ENCODE data around the gene CTCF. TPM values are rescaled to one million over a fixed set of nuclear protein-coding genes. Genes with fewer than 3 reads are reported as not detected.

The CTCF gene
- total RNA-seq, 1 experiment from 2014 or later = 33.1 TPM

GRCh38 chr16:67606632-67607031, 44.3 kb downstream of the CTCF start:
- H3K9me3 ChIP-seq (ENCODE audit: control insufficient read depth, insufficient read depth, low read depth, low read length) = no peaks in the 10 kb centered on the region
- no peaks in the 10 kb centered on the region for H3K4me1 ChIP-seq (ENCODE audit: control insufficient read depth, insufficient read depth, low read length)
- TF ChIP-seq, protein P1, sequence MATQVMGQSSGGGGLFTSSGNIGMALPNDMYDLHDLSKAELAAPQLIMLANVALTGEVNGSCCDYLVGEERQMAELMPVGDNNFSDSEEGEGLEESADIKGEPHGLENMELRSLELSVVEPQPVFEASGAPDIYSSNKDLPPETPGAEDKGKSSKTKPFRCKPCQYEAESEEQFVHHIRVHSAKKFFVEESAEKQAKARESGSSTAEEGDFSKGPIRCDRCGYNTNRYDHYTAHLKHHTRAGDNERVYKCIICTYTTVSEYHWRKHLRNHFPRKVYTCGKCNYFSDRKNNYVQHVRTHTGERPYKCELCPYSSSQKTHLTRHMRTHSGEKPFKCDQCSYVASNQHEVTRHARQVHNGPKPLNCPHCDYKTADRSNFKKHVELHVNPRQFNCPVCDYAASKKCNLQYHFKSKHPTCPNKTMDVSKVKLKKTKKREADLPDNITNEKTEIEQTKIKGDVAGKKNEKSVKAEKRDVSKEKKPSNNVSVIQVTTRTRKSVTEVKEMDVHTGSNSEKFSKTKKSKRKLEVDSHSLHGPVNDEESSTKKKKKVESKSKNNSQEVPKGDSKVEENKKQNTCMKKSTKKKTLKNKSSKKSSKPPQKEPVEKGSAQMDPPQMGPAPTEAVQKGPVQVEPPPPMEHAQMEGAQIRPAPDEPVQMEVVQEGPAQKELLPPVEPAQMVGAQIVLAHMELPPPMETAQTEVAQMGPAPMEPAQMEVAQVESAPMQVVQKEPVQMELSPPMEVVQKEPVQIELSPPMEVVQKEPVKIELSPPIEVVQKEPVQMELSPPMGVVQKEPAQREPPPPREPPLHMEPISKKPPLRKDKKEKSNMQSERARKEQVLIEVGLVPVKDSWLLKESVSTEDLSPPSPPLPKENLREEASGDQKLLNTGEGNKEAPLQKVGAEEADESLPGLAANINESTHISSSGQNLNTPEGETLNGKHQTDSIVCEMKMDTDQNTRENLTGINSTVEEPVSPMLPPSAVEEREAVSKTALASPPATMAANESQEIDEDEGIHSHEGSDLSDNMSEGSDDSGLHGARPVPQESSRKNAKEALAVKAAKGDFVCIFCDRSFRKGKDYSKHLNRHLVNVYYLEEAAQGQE (IDR thresholded peaks at IDR 0.05; ENCODE audit: insufficient read depth in 1 of 2, low read depth in 2 of 2, low read length in 1 of 2) = no peak
- TF ChIP-seq, protein P2, sequence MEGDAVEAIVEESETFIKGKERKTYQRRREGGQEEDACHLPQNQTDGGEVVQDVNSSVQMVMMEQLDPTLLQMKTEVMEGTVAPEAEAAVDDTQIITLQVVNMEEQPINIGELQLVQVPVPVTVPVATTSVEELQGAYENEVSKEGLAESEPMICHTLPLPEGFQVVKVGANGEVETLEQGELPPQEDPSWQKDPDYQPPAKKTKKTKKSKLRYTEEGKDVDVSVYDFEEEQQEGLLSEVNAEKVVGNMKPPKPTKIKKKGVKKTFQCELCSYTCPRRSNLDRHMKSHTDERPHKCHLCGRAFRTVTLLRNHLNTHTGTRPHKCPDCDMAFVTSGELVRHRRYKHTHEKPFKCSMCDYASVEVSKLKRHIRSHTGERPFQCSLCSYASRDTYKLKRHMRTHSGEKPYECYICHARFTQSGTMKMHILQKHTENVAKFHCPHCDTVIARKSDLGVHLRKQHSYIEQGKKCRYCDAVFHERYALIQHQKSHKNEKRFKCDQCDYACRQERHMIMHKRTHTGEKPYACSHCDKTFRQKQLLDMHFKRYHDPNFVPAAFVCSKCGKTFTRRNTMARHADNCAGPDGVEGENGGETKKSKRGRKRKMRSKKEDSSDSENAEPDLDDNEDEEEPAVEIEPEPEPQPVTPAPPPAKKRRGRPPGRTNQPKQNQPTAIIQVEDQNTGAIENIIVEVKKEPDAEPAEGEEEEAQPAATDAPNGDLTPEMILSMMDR (IDR thresholded peaks at IDR 0.05) = no peak
- TF ChIP-seq TCF7L2 (IDR thresholded peaks at IDR 0.05; ENCODE audit: low read depth, low read length) (no peak), SIN3A (IDR thresholded peaks at IDR 0.05; ENCODE audit: borderline replicate concordance, insufficient read depth, low read depth, low read length) (no peak), POLR2AphosphoS5 (IDR thresholded peaks at IDR 0.05; ENCODE audit: low read depth, low read length) (no peak)
- in situ Hi-C loops (cut with HindIII; ENCODE audit: low pct_unique_long_range_greater_than_20kb, low sequenced_read_pairs) = no loop called here
- CTCF ChIA-PET = no interaction called here
- intact Hi-C loops (cut with micrococcal nuclease; ENCODE audit: unreplicated experiment) = no loop called here
- DNase-seq (ENCODE audit: low read depth, low spot score) (no peak), ATAC-seq (no peak)
- no peak overlapping the region for H3K4me3 ChIP-seq (ENCODE audit: low read depth in 2 of 2, low read length in 2 of 2)
- H3K36me3 ChIP-seq (ENCODE audit: control insufficient read depth, insufficient read depth, low read length) = peaks cover 3% of the 10 kb centered on the region; the same call in 1 of the 2 replicates
- H3K27me3 ChIP-seq (ENCODE audit: control insufficient read depth, insufficient read depth, low read length) = no peaks in the 10 kb centered on the region
- POLR2A ChIA-PET = interaction anchor here (0.7 kb wide), 2 partner anchors 11 to 28 kb away, joined by 3 to 11 read pairs; no protein-coding TSS in a partner anchor
- H3K27ac ChIP-seq (ENCODE audit: low read length) = no peak overlapping the region
- BruUV-seq (replicated peaks) = no TSS peak

- H3K27ac ChIP-seq (ENCODE audit: low read length) = no peak overlapping the region
- H3K4me3 ChIP-seq (ENCODE audit: low read depth in 2 of 2, low read length in 2 of 2) = no peak overlapping the region
- no peak for TF ChIP-seq POLR2AphosphoS5 (IDR thresholded peaks at IDR 0.05; ENCODE audit: low read depth, low read length)
- H3K4me1 ChIP-seq (ENCODE audit: control insufficient read depth, insufficient read depth, low read length) = no peaks in the 10 kb centered on the region
- intact Hi-C loops (cut with micrococcal nuclease; ENCODE audit: unreplicated experiment) (no loop called here), in situ Hi-C loops (cut with HindIII; ENCODE audit: low pct_unique_long_range_greater_than_20kb, low sequenced_read_pairs) (no loop called here)
- no peaks in the 10 kb centered on the region for H3K27me3 ChIP-seq (ENCODE audit: control insufficient read depth, insufficient read depth, low read length)
- ChIA-PET POLR2A (no interaction called here), CTCF (no interaction called here)
- BruUV-seq (replicated peaks) = no TSS peak
- no peak for ATAC-seq
- DNase-seq (ENCODE audit: low read depth, low spot score) = no peak
- H3K36me3 ChIP-seq (ENCODE audit: control insufficient read depth, insufficient read depth, low read length) = peaks cover 10% of the 10 kb centered on the region
- no peaks in the 10 kb centered on the region for H3K9me3 ChIP-seq (ENCODE audit: control insufficient read depth, insufficient read depth, low read depth, low read length)
Measured at GRCh38 chr16:67608364-67608763, 46.0 kb downstream of the CTCF start.

DNA sequence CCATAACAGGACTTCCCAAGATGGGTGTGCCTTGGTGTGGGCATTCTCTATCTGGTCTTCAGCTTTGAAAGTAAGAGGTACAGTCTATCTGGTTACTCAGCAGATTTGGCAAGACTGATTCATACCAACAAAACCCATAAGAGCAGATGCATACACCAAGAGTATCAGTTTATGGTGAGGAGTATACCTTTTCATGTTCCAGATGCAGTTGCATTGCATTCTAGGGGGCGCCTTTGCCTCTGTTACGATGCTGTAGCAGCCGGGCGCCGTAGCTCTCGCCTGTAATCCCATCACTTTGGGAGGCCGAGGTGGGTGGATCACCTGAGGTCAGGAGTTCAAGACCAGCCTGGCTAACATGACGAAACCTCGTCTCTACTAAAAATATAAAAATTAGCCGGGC, 51.5 kb downstream of the CTCF start:
- Histone ChIP-seq H3K4me3 (ENCODE audit: low read depth in 2 of 2, low read length in 2 of 2) (no peak overlapping the region), H3K27me3 (ENCODE audit: control insufficient read depth, insufficient read depth, low read length) (no peaks in the 10 kb centered on the region), H3K27ac (ENCODE audit: low read length) (no peak overlapping the region), H3K9me3 (ENCODE audit: control insufficient read depth, insufficient read depth, low read depth, low read length) (no peaks in the 10 kb centered on the region), H3K36me3 (ENCODE audit: control insufficient read depth, insufficient read depth, low read length) (peaks cover 16% of the 10 kb centered on the region), H3K4me1 (ENCODE audit: control insufficient read depth, insufficient read depth, low read length) (no peaks in the 10 kb centered on the region)
- TF ChIP-seq POLR2AphosphoS5 (IDR thresholded peaks at IDR 0.05; ENCODE audit: low read depth, low read length) = no peak
- TF ChIP-seq, protein P2 (IDR thresholded peaks at IDR 0.05) = no peak; the same call in 1 of the 2 replicates
- TF ChIP-seq, protein P1 (IDR thresholded peaks at IDR 0.05; ENCODE audit: insufficient read depth in 1 of 2, low read depth in 2 of 2, low read length in 1 of 2) = no peak
- TF ChIP-seq TCF7L2 (IDR thresholded peaks at IDR 0.05; ENCODE audit: low read depth, low read length) = no peak
- TF ChIP-seq SIN3A (IDR thresholded peaks at IDR 0.05; ENCODE audit: borderline replicate concordance, insufficient read depth, low read depth, low read length) = no peak
- ATAC-seq = no peak
- ChIA-PET POLR2A (interaction anchor here (0.6 kb wide), 1 partner anchor 31 kb away, joined by 3 read pairs; no protein-coding TSS in a partner anchor), CTCF (no interaction called here)
- intact Hi-C loops (cut with micrococcal nuclease; ENCODE audit: unreplicated experiment) (no loop called here), in situ Hi-C loops (cut with HindIII; ENCODE audit: low pct_unique_long_range_greater_than_20kb, low sequenced_read_pairs) (no loop called here)
- no TSS peak for BruUV-seq (replicated peaks)
- no peak for DNase-seq (ENCODE audit: low read depth, low spot score)

Data from Panc1 (cell line).